HUES64 (cell line): ENCODE data around the gene PRR27. TPM values are rescaled to one million over a fixed set of nuclear protein-coding genes. Genes with fewer than 3 reads are reported as not detected.

Experiments used
- H3K27ac ChIP-seq: 2 replicates; pipeline ENCODE4 v1.7.0; 2013; ENCODE audit warnings: low read depth, low read length, inconsistent platforms
- H3K27me3 ChIP-seq: 2 replicates; pipeline ENCODE4 v1.6.1; 2013; ENCODE audit warnings: mild to moderate bottlenecking, low read length; ENCODE audit not compliant: insufficient read depth
- H3K36me3 ChIP-seq: 2 replicates; pipeline ENCODE4 v1.6.1; 2013; ENCODE audit warnings: mild to moderate bottlenecking, low read length; ENCODE audit not compliant: insufficient read depth
- H3K4me1 ChIP-seq: 2 replicates; pipeline ENCODE4 v1.6.1; 2013; ENCODE audit warnings: mild to moderate bottlenecking, low read length, moderate library complexity; ENCODE audit not compliant: insufficient read depth
- H3K4me3 ChIP-seq: 2 replicates; pipeline ENCODE4 v1.5.1; 2013; ENCODE audit warnings: mild to moderate bottlenecking, low read length, moderate library complexity
- H3K9ac ChIP-seq: 2 replicates; pipeline ENCODE4 v1.6.1; 2013; ENCODE audit warnings: mild to moderate bottlenecking, low read depth, low read length
- H3K9me3 ChIP-seq: 2 replicates; pipeline ENCODE4 v1.6.1; 2013; ENCODE audit warnings: low read depth, low read length; ENCODE audit not compliant: insufficient read depth
- WGBS: fragments of 150-250, 120-280 bp; methylation state at CpG from one replicate; pipeline ENCODE4 v1.1.7; 2013; ENCODE audit warnings: missing lambda C conversion rate; 5-methylcytosine and 5-hydroxymethylcytosine counted together
- polyA plus RNA-seq, 2 experiments: library from polyadenylated mRNA; stranded (reverse); fragments of 50-300 nt; gene quantifications; one replicate each; pipeline ENCODE4 v1.2.3, GENCODE V29; 2013

The PRR27 gene
- polyA plus RNA-seq (2013, experiment 1 of 2), result not detected
- not detected for polyA plus RNA-seq (2013, experiment 2 of 2)

DNA sequence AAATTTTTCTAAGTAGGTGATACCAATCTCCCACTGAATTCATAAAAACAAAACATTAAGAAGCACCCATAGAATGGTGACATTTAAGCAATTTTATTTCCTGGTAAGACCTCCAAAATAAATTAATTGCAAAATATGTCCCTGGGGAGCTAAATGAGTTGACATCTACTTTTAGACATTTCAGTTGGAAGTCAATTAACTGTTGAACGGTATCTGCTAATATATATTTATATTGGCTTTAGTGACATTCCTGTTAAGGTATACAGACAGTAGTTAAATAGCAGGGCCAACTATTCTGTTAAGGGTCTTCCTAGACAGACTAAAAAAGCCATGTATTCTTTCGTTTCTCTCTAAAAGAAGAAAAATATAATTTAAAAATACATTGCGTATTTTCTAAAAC, at the start of gene PRR27:
Gene PRR27, plus strand, starts transcription at position 301 of the 400 bp plus-strand sequence. CDS start 139 bp downstream, outside the sequence.
- Histone ChIP-seq H3K9ac (no peak within 1 kb of the TSS), H3K9me3 (no peaks in the 10 kb centered on the region), H3K27ac (no peak within 1 kb of the TSS), H3K4me1 (peaks cover 5% of the 10 kb centered on the region; the same call in 1 of the 2 replicates), H3K36me3 (no peaks in the 10 kb centered on the region), H3K27me3 (no peaks in the 10 kb centered on the region), H3K4me3 (no peak within 1 kb of the TSS)
- WGBS, result no CpG with 5 or more reads among the region's 3 CpGs

DNA sequence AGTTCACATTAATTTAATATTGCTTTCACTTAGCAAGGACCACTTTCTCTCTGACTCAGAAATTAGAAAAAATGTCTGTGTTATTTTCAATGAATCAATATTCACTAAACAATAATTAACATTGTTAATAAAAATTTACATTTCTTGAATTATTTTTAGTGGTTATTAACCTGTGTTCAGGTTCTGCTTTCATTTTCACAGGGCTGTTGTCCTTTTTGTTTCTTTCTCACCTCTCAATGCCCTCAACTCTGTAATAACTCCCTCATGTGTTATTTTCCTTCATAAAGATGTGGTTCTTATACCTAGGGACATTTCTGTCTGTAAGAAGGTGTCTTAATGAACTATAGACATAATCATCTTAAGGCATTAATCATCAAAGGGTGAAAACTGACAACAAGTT, 43.1 kb upstream of the PRR27 start:
- H3K9ac ChIP-seq, result no peak overlapping the region
- no peaks in the 10 kb centered on the region for H3K4me1 ChIP-seq
- H3K9me3 ChIP-seq, result no peaks in the 10 kb centered on the region
- no peak overlapping the region for H3K4me3 ChIP-seq
- no peaks in the 10 kb centered on the region for H3K36me3 ChIP-seq
- H3K27ac ChIP-seq, result no peak overlapping the region
- H3K27me3 ChIP-seq, result no peaks in the 10 kb centered on the region

DNA sequence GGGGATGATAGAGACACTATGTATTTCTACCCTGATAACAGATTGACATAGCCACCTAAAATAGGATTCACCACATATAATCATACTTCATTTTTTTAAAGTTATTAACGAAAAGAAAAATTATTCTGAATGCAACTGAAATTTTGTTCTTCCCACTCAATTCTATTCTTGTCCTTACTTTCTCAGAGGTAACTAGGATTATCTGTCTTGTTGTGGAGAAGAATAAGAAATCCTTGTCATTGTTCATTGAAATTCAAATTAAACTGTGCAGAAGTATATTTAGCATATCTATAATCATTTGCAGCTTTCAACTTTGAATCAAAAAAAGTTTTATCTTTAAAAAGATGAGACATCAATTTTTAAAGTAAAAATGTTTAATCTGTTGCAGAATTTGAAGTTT, 40.4 kb upstream of the PRR27 start:
- WGBS, result 100% methylated on average over 1 of the region's 1 CpG
- H3K36me3 ChIP-seq, result no peaks in the 10 kb centered on the region
- no peak overlapping the region for H3K9ac ChIP-seq
- H3K4me1 ChIP-seq, result no peaks in the 10 kb centered on the region
- H3K27ac ChIP-seq, result no peak overlapping the region
- H3K4me3 ChIP-seq, result no peak overlapping the region
- H3K9me3 ChIP-seq, result no peaks in the 10 kb centered on the region
- no peaks in the 10 kb centered on the region for H3K27me3 ChIP-seq

DNA sequence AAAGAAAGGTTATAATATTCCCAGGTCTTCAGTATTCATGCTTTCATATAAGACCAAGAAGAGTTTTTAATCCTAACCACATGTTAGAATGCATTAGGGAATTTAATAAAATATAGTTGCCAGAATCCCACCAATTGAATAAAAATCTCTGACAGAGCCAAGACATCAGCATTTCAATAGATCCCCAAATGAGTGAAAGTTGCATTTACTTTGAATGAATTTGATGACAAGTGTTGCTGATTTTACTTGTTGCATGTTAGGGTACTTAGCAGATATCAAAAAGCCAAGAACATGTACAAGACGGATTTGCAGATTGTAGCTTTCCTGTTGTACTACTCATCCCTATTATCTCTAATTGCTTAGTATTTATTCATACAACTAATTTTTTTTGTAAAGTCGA, 39.9 kb upstream of the PRR27 start:
- Histone ChIP-seq H3K27ac (no peak overlapping the region), H3K27me3 (no peaks in the 10 kb centered on the region), H3K4me1 (no peaks in the 10 kb centered on the region), H3K9ac (no peak overlapping the region), H3K4me3 (no peak overlapping the region), H3K9me3 (no peaks in the 10 kb centered on the region), H3K36me3 (no peaks in the 10 kb centered on the region)
- no CpG with 5 or more reads among the region's 2 CpGs for WGBS

DNA sequence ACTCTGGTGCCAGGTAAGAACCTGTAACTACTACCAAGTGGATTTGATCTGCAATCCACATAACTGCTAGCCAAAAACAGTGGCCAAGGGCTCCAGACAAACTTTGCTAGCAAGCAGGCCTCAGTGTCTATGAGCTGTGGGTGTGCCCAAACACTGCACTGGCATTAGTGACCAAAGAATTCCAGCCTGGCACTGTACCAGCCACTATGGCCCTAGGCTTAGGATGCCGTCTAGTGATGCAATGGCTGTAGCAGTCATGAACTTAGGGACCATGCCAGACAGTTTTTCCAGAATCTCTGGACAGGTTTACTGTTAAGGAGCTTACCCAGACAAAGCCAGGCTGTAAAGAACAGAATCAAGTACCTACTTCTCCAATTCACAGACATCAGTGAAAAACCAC, 33.7 kb upstream of the PRR27 start:
- H3K4me1 ChIP-seq, result no peaks in the 10 kb centered on the region
- no peak overlapping the region for H3K27ac ChIP-seq
- no peaks in the 10 kb centered on the region for H3K9me3 ChIP-seq
- no peaks in the 10 kb centered on the region for H3K27me3 ChIP-seq
- 97% methylated on average over 1 of the region's 1 CpG for WGBS
- no peak overlapping the region for H3K9ac ChIP-seq
- no peaks in the 10 kb centered on the region for H3K36me3 ChIP-seq
- no peak overlapping the region for H3K4me3 ChIP-seq

DNA sequence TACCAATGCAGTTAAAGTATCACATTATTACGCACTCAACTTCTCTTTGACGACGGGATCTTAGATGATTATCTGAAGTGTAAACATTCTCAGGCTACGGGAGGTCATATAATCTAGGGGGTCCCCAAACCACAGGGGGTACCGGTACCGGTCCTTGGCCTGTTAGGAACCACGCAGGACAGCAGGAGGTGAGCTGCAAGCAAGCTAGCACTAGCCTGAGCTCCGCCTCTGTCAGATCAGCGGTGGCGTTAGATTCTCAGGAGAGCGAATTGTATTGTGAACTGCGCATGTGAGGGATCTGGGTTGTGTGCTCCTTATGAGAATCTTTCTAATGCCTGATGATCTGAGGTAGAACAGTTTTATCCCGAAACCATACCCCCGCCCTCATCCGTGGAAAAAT, 20.6 kb upstream of the PRR27 start:
- no peaks in the 10 kb centered on the region for H3K9me3 ChIP-seq
- H3K4me3 ChIP-seq, result no peak overlapping the region
- H3K9ac ChIP-seq, result no peak overlapping the region
- no peaks in the 10 kb centered on the region for H3K27me3 ChIP-seq
- no peaks in the 10 kb centered on the region for H3K36me3 ChIP-seq
- no peak overlapping the region for H3K27ac ChIP-seq
- WGBS, result 90% methylated on average over 15 of the region's 15 CpGs
- no peaks in the 10 kb centered on the region for H3K4me1 ChIP-seq

DNA sequence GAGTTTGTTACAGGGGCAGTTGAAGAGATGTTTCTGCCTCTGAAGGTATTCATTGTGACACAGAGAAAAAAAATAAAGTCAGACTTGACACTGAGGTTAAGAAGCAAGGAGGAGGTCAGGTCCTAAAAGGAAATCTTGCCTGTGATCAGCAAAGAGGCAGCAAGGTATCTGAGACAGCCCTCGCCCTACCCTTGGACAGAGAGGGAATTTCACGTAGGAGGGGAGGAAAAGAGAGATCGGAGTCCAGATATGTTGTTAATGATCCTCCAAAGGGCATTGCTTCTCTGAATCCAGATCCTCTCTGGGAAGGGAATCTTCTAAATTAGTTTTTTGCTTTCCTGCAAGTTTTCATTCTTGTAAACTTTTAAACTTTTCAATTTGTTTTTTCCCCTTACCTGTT, 15.3 kb upstream of the PRR27 start:
- Histone ChIP-seq H3K4me1 (no peaks in the 10 kb centered on the region), H3K27me3 (no peaks in the 10 kb centered on the region), H3K9me3 (no peaks in the 10 kb centered on the region), H3K9ac (no peak overlapping the region), H3K4me3 (no peak overlapping the region), H3K36me3 (no peaks in the 10 kb centered on the region), H3K27ac (no peak overlapping the region)
- 82% methylated on average over 3 of the region's 3 CpGs for WGBS

DNA sequence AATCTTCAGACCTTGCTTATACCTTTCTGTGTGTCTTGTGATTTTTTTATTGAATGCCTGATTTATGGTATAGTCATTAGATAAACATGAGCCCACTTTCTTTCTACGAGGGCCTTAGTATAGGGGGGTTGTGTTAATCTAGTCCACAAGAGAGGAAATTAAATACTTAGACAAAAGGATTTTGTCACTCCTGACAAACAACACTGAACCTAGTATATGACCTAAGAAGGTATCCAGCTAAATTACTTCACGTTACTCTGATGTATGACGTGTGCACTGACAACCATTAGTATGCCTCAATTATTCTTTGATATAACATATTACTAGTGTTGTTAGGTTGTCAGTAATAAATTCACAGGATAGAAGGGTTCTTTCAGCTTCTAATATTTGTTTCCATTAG, 2.8 kb upstream of the PRR27 start:
- H3K9me3 ChIP-seq, result no peaks in the 10 kb centered on the region
- no peak overlapping the region for H3K4me3 ChIP-seq
- no peaks in the 10 kb centered on the region for H3K27me3 ChIP-seq
- no peak overlapping the region for H3K27ac ChIP-seq
- WGBS, result 100% methylated on average over 1 of the region's 3 CpGs
- H3K9ac ChIP-seq, result no peak overlapping the region
- peaks cover 7% of the 10 kb centered on the region; the same call in 1 of the 2 replicates for H3K4me1 ChIP-seq
- no peaks in the 10 kb centered on the region for H3K36me3 ChIP-seq

DNA sequence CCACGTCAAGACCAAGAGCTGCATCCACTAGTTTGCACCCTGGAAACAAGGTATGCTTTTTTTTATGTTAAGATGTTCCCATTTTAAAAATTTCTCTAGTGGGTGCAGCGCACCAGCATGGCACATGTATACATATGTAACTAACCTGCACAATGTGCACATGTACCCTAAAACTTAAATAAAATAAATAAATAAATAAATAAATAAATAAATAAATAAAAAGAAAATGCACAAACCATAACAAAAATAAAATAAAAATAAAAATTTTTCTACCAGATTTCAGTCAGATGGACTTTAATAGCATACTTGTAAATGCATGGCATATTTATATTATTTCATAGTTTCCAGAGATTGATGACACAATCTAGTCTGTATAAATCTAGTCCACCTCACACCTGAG, 1.9 kb upstream of the PRR27 start:
- no peaks in the 10 kb centered on the region for H3K36me3 ChIP-seq
- no peaks in the 10 kb centered on the region for H3K27me3 ChIP-seq
- no peak overlapping the region for H3K9ac ChIP-seq
- 90% methylated on average over 1 of the region's 2 CpGs for WGBS
- H3K4me3 ChIP-seq, result no peak overlapping the region
- peaks cover 7% of the 10 kb centered on the region; the same call in 1 of the 2 replicates for H3K4me1 ChIP-seq
- H3K9me3 ChIP-seq, result no peaks in the 10 kb centered on the region
- no peak overlapping the region for H3K27ac ChIP-seq

DNA sequence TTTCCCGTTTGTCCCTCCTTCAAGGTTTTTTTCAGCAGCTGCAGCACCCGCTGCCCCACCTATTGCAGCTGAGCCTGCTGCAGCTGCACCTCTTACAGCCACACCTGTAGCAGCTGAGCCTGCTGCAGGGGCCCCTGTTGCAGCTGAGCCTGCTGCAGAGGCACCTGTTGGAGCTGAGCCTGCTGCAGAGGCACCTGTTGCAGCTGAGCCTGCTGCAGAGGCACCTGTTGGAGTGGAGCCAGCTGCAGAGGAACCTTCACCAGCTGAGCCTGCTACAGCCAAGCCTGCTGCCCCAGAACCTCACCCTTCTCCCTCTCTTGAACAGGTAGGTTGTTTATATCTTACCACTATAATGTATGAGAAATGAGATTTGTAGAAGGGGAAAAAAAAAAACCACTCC, 4.5 kb downstream of the PRR27 start:
- Histone ChIP-seq H3K9ac (no peak overlapping the region), H3K4me1 (no peaks in the 10 kb centered on the region), H3K9me3 (no peaks in the 10 kb centered on the region), H3K27me3 (no peaks in the 10 kb centered on the region), H3K27ac (no peak overlapping the region), H3K4me3 (no peak overlapping the region), H3K36me3 (no peaks in the 10 kb centered on the region)
- 82% methylated on average over 2 of the region's 2 CpGs for WGBS

DNA sequence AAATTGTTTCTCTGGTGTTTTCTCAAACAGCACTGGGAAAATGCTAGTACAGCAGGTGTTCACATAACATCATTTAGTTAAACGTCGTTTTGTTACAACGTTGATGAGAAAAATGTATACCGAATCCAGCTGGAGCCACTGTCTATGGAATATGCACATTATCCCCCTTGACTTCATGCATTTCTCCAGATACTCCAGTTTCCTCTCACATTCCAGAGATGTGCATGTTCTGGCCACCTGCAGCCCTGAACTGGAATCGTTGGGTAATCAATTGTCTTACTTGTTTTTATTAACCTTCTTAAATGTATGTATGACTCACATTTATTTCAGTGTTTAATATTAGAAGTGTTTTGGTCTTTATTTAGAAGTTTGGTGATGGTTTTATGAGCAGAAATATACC, 23.1 kb downstream of the PRR27 start:
- Histone ChIP-seq H3K27me3 (no peaks in the 10 kb centered on the region), H3K36me3 (no peaks in the 10 kb centered on the region), H3K9ac (no peak overlapping the region), H3K4me3 (no peak overlapping the region), H3K4me1 (no peaks in the 10 kb centered on the region), H3K9me3 (no peaks in the 10 kb centered on the region), H3K27ac (no peak overlapping the region)
- 93% methylated on average over 4 of the region's 5 CpGs for WGBS

DNA sequence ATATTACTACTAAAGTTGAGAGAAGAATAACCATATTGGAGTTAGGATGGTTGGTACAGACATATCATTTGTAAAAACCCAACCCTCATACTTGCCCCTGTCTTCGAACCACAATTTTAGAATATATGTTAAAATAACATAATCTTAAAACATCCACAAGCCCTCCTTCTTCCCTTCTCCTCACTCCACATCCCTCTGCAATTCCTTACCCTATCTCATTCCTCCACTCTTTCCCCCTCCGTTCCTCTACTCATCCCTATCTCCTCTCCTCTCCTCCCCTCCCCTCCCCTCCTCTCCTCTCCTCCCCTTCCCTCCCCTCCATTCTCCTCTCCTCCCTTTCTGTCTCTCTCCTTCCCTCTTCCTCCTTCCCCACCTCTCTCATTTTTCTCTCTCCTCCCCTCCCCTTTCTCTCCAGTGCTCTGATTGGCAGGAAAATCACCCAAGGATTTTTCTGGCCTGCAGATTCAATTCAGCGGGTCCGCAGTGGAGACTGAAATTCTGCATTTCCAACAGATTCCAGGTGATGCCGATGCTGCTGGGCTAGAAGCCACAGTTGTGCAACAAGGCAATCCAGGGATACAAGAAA, 24.1 kb downstream of the PRR27 start:
- 59% methylated on average over 4 of the region's 5 CpGs for WGBS
- H3K27me3 ChIP-seq, result no peaks in the 10 kb centered on the region
- H3K9me3 ChIP-seq, result no peaks in the 10 kb centered on the region
- H3K27ac ChIP-seq, result no peak overlapping the region
- H3K4me1 ChIP-seq, result no peaks in the 10 kb centered on the region
- H3K9ac ChIP-seq, result no peak overlapping the region; the same call in 1 of the 2 replicates
- H3K36me3 ChIP-seq, result no peaks in the 10 kb centered on the region
- no peak overlapping the region for H3K4me3 ChIP-seq
